GM12865 (cell line): Measurements from ENCODE around the gene UNC45A.

Experiments used
- DNase-seq: peaks from one replicate; pipeline ENCODE4 v3.0.0; 2010; ENCODE audit warnings: low read depth
- H3K4me3 ChIP-seq: 2 replicates; pipeline ENCODE4 v1.5.1; 2011; ENCODE audit warnings: mild to moderate bottlenecking, low read depth, low read length, control low read depth
- CTCF ChIP-seq: IDR thresholded peaks from 2 replicates; pipeline ENCODE4 v1.5.1; 2011; ENCODE audit warnings: low read length, control low read depth, low read depth, inconsistent platforms; ENCODE audit not compliant: insufficient read depth; ENCODE audit errors: missing control alignments

UNC45A gene

GRCh38 chr15:90972133-90972532 lies 37.0 kb downstream of the UNC45A start:
- no peak for TF ChIP-seq CTCF
- no peak for DNase-seq
- no peak overlapping the region for H3K4me3 ChIP-seq

- TF ChIP-seq CTCF, result no peak
- no peak overlapping the region for H3K4me3 ChIP-seq
- DNase-seq, result no peak
These were observed 39.1 kb downstream of the UNC45A start for GRCh38 chr15:90974216-90974615.

- no peak for DNase-seq
- H3K4me3 ChIP-seq, result no peak overlapping the region
- TF ChIP-seq CTCF, result no peak
These were observed 44.5 kb downstream of the UNC45A start for GRCh38 chr15:90979582-90979981.

GRCh38 chr15:90981681-90982080 lies 46.6 kb downstream of the UNC45A start:
- no peak overlapping the region for H3K4me3 ChIP-seq
- peak; percentile 72 for DNase-seq
- no peak for TF ChIP-seq CTCF

GRCh38 chr15:90982135-90982534 lies 47.0 kb downstream of the UNC45A start:
- DNase-seq, result peak; percentile 53
- H3K4me3 ChIP-seq, result no peak overlapping the region
- no peak for TF ChIP-seq CTCF

GRCh38 chr15:90986790-90987507 lies 51.9 kb downstream of the UNC45A start:
- no peak for TF ChIP-seq CTCF
- peak; percentile 68 for DNase-seq
- H3K4me3 ChIP-seq, result peak overlapping the region; percentile 25
